Astrocyte (in vitro differentiated cells and primary cell): ENCODE results near the gene MAIP1. TPM values are rescaled to one million over a fixed set of nuclear protein-coding genes. Genes with fewer than 3 reads are reported as not detected.

Experiments used
- DNase-seq: peaks from one replicate; pipeline ENCODE4 v3.0.0-alpha.2; 2010; ENCODE audit warnings: low read depth
- FAIRE-seq: peaks from 2 replicates; lab custom pipeline; 2011; peaks lifted over from hg19 to GRCh38; lab: Jason Lieb, UNC
- H2AFZ ChIP-seq: 2 replicates; pipeline ENCODE4 v1.6.0; 2012; ENCODE audit warnings: low read depth, low read length, inconsistent platforms
- H3K27ac ChIP-seq: 2 replicates; pipeline ENCODE4 v1.5.1; 2011; ENCODE audit warnings: low read depth, low read length, inconsistent platforms
- H3K27me3 ChIP-seq: 2 replicates; pipeline ENCODE4 v1.6.0; 2011; ENCODE audit warnings: low read length, inconsistent platforms; ENCODE audit not compliant: insufficient read depth
- H3K36me3 ChIP-seq: 2 replicates; pipeline ENCODE4 v1.5.1; 2011; ENCODE audit warnings: low read length, inconsistent platforms; ENCODE audit not compliant: insufficient read depth
- H3K4me1 ChIP-seq: 2 replicates; pipeline ENCODE4 v1.5.1; 2011; ENCODE audit warnings: low read length, inconsistent platforms; ENCODE audit not compliant: insufficient read depth
- H3K4me2 ChIP-seq: 2 replicates; pipeline ENCODE4 v1.6.0; 2012; ENCODE audit warnings: low read length, inconsistent platforms
- H3K4me3 ChIP-seq: 2 replicates; pipeline ENCODE4 v1.5.1; 2011; ENCODE audit warnings: low read depth, mild to moderate bottlenecking, low read length, inconsistent platforms; ENCODE audit not compliant: insufficient read depth
- H3K79me2 ChIP-seq: 2 replicates; pipeline ENCODE4 v1.6.0; 2012; ENCODE audit warnings: mild to moderate bottlenecking, low read length, inconsistent platforms; ENCODE audit not compliant: insufficient read depth
- H3K9ac ChIP-seq: 2 replicates; pipeline ENCODE4 v1.6.0; 2012; ENCODE audit warnings: mild to moderate bottlenecking, low read length, inconsistent platforms
- H3K9me3 ChIP-seq: 2 replicates; pipeline ENCODE4 v1.5.1; 2012; ENCODE audit warnings: low read depth, mild to moderate bottlenecking, low read length, inconsistent platforms; ENCODE audit not compliant: insufficient read depth
- H4K20me1 ChIP-seq: 2 replicates; pipeline ENCODE4 v1.6.0; 2012; ENCODE audit warnings: low read length, inconsistent platforms; ENCODE audit not compliant: insufficient read depth
- H3K27ac Mint-ChIP-seq: one replicate; pipeline ENCODE4 v1.8.0; 2021; ENCODE audit warnings: mild to moderate bottlenecking, mixed read lengths; ENCODE audit not compliant: unreplicated experiment
- H3K27me3 Mint-ChIP-seq: one replicate; pipeline ENCODE4 v1.8.0; 2021; ENCODE audit warnings: low read depth, mixed read lengths; ENCODE audit not compliant: unreplicated experiment
- H3K36me3 Mint-ChIP-seq: one replicate; pipeline ENCODE4 v1.8.0; 2021; ENCODE audit warnings: low read depth, mixed read lengths; ENCODE audit not compliant: unreplicated experiment
- H3K4me1 Mint-ChIP-seq: one replicate; pipeline ENCODE4 v1.8.0; 2021; ENCODE audit warnings: low read depth, mixed read lengths; ENCODE audit not compliant: unreplicated experiment
- H3K4me3 Mint-ChIP-seq: one replicate; pipeline ENCODE4 v1.8.0; 2021; ENCODE audit warnings: mild to moderate bottlenecking, moderate library complexity, mixed read lengths; ENCODE audit not compliant: unreplicated experiment
- H3K9me3 Mint-ChIP-seq: one replicate; pipeline ENCODE4 v1.8.0; 2021; ENCODE audit warnings: mild to moderate bottlenecking, mixed read lengths; ENCODE audit not compliant: unreplicated experiment
- CTCF ChIP-seq: IDR thresholded peaks from 2 replicates; pipeline ENCODE4 v1.5.1; 2011; ENCODE audit warnings: low read depth, mild to moderate bottlenecking, inconsistent platforms, low read length, moderate library complexity; ENCODE audit not compliant: insufficient read depth
- EZH2 ChIP-seq: IDR thresholded peaks from 2 replicates; pipeline ENCODE4 v1.6.1; 2012; ENCODE audit warnings: mild to moderate bottlenecking, low read length, inconsistent platforms; ENCODE audit not compliant: insufficient read depth
- total RNA-seq: library from RNA; stranded (reverse); gene quantifications from 2 replicates; pipeline ENCODE4 v1.2.1, GENCODE V29; 2021

MAIP1 gene
- total RNA-seq, 1 donor from 2014 or later: 24.4 TPM

DNA sequence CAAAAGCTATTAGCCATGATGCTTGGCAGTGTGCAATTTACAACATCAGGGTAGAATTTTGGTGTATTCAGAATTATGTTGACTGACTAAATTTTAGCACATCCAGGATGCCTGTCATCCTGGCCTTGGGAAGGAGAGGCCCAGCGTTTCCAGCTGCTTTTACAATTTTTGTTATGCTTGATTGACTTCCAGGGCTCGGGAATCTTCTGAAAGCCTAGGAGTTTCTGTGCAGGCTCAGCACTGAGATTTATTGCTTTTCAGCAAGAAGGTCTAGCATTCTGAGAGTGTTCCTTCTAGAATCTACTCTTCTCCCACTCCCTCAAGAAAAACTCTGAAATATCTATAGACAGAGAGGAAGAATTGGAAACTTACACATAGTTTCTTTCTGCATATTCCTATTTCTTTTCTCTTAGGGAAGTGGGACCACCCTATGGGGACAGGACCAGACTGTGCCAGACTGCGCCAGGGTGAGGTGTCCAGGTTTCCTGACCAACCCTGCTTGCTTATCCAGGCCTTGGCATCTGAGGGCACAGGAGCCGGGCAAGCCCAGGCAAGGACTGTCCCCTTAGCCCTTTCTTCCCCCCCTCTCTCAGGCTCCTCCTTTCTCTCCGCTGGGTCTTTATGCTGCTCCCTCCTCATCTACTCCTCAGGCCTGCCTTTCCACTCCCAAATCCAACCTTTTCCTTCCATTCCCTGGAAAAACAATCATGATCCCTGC, 26.9 kb downstream of the MAIP1 start:
- Histone ChIP-seq H4K20me1 (no peaks in the 10 kb centered on the region), H3K79me2 (no peaks in the 10 kb centered on the region), H2AFZ (no peak overlapping the region), H3K4me3 (no peak overlapping the region), H3K27ac (no peak overlapping the region), H3K36me3 (no peaks in the 10 kb centered on the region), H3K9me3 (no peaks in the 10 kb centered on the region), H3K4me2 (no peak overlapping the region), H3K9ac (no peak overlapping the region), H3K27me3 (no peaks in the 10 kb centered on the region), H3K4me1 (peaks cover 9% of the 10 kb centered on the region)
- DNase-seq (no peak), FAIRE-seq (no peak)
- TF ChIP-seq CTCF: no peak
- TF ChIP-seq EZH2: no peak
- Mint-ChIP-seq H3K4me3 (no peak overlapping the region), H3K27me3 (no peaks in the 10 kb centered on the region), H3K36me3 (no peaks in the 10 kb centered on the region), H3K4me1 (peaks cover 26% of the 10 kb centered on the region), H3K9me3 (no peaks in the 10 kb centered on the region), H3K27ac (no peak overlapping the region)

- H3K36me3 ChIP-seq: no peaks in the 10 kb centered on the region
- Mint-ChIP-seq H3K9me3 (no peaks in the 10 kb centered on the region), H3K36me3 (no peaks in the 10 kb centered on the region), H3K4me3 (no peak overlapping the region), H3K27me3 (no peaks in the 10 kb centered on the region), H3K27ac (no peak overlapping the region), H3K4me1 (peaks cover 19% of the 10 kb centered on the region)
- H3K4me1 ChIP-seq: peaks cover 4% of the 10 kb centered on the region
- DNase-seq: no peak
- H4K20me1 ChIP-seq: no peaks in the 10 kb centered on the region
- no peaks in the 10 kb centered on the region for H3K79me2 ChIP-seq
- H2AFZ ChIP-seq: no peak overlapping the region
- H3K9ac ChIP-seq: no peak overlapping the region
- H3K27me3 ChIP-seq: no peaks in the 10 kb centered on the region
- no peak overlapping the region for H3K4me3 ChIP-seq
- no peak overlapping the region for H3K27ac ChIP-seq
- TF ChIP-seq CTCF (no peak), EZH2 (no peak)
- no peaks in the 10 kb centered on the region for H3K9me3 ChIP-seq
- H3K4me2 ChIP-seq: no peak overlapping the region
- FAIRE-seq: no peak
Observed at GRCh38 chr2:199983534-199983933, 28.2 kb downstream of the MAIP1 start.

DNA sequence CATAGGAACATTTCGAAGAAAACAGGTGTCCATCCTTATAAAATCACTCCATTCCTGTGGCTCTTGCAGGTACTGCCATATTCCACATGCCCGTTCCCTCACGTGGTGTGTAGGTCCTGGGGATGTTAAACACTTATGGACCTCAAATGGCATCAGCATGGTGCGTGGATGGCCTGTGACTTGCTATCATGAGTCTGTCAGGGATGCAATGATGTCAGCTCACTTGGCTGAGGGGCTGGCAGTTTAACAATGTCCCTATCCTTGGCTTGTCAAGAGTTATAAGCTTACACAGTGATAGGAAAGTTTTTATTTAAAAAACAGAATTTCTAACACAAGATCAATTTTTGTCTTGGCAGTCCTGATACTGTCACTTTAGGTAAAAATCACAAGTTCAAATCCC, 28.8 kb downstream of the MAIP1 start:
- Mint-ChIP-seq H3K9me3 (no peaks in the 10 kb centered on the region), H3K36me3 (no peaks in the 10 kb centered on the region), H3K27ac (no peak overlapping the region), H3K4me1 (peaks cover 14% of the 10 kb centered on the region), H3K4me3 (no peak overlapping the region), H3K27me3 (no peaks in the 10 kb centered on the region)
- Histone ChIP-seq H3K9ac (no peak overlapping the region), H3K9me3 (no peaks in the 10 kb centered on the region), H3K27ac (no peak overlapping the region), H3K4me3 (no peak overlapping the region), H3K4me2 (no peak overlapping the region), H2AFZ (no peak overlapping the region), H3K36me3 (no peaks in the 10 kb centered on the region), H3K79me2 (no peaks in the 10 kb centered on the region), H3K27me3 (no peaks in the 10 kb centered on the region), H4K20me1 (no peaks in the 10 kb centered on the region), H3K4me1 (peaks cover 4% of the 10 kb centered on the region)
- FAIRE-seq (no peak), DNase-seq (no peak)
- no peak for TF ChIP-seq EZH2
- no peak for TF ChIP-seq CTCF
